Stimulated activated CD8-positive, alpha-beta memory T cell treated with anti-CD3 and anti-CD28 coated beads, Interleukin-7, amount 100 ng/mL, for 48 hours (primary cell): ENCODE results near the gene DENND6A.
"Not testable (repeated sequence)": the region's sequence is repeated elsewhere in the genome, so short reads cannot be mapped to it uniquely, and the experiment has no call there.

ENCODE experiments used
- DNase-seq, 2 donors: peaks; one replicate each; pipeline ENCODE4 v3.0.0-alpha.2; 2020; ENCODE audit warnings: low read depth in 1 of 2; ENCODE audit errors: extremely low read depth in 1 of 2

Gene DENND6A

DNA sequence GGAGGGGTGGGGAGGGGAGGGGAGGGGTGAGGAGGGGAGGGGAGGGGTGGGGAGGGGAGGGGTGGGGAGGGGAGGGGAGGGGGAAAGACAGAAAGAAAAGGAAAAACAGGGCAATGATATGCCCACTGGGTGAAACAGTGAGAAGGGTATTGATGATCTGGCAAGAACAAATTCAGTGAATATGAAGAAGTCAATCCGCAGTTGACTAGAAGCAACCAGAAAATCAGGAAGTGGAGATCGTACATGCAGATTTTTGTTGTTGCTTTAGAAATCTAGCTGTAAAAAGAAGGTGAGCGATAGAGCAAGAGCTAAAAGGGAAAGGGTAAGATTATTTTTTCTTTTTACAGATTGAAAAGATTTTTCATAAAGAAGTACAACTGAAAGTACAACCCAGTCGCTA is 48.1 kb downstream of the DENND6A start:
- DNase-seq: no peak

DNA sequence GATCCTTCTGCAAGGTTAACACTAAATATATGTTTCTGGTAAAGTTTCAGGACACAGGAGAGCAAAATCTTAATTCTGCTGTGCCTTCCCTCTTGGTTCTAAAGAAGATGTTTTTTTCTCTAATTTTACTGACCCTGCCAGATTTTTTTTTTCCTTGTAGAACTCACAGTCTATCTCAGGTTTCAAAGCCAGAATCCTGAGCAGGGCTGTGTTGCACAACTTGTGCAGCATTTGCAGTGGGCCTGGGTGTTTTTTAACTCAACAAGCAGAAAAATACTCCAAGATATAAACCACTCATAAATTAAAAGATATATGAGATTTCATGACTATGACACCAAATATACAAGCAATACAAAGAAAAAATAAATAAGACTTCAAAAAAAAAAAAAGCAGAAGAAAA is 55.5 kb downstream of the DENND6A start:
- DNase-seq: no peak

DNA sequence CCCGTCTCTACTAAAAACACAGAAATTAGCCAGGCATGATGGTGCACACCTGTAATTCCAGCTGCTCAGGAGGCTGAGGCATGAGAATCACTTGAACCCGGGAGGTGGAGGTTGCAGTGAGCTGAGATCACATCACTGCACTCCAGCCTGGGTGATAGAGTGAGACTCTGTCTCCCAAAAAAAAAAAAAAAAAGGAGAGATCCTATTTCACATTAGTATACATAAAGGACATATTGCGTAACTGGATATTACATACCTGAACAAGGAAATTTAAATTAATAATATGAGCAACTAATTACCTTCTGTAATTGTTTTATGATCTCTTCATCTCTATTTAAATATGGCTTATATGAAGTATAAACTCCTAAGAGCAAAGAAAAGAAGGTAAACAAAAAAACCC is 58.6 kb downstream of the DENND6A start:
- DNase-seq: not testable (repeated sequence)

DNA sequence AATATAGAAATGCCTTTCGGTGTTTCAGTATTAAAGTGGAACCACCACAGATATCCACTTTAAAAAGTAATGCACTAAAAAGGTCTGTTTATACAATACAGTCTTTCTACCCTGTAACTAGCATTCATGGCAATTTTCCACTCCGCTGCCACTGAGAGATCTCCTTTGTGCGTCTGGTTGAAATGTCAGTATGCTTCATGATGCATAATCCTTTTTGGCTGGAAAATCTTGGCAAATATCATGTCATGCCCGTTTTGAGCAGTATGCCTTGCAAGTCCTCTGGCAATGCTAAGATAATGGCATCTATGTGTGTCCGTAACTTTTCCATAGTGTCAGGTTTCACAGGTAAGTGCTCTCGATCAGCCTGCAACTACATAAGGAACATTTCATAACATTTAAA is 64.9 kb downstream of the DENND6A start:
- no peak for DNase-seq

DNA sequence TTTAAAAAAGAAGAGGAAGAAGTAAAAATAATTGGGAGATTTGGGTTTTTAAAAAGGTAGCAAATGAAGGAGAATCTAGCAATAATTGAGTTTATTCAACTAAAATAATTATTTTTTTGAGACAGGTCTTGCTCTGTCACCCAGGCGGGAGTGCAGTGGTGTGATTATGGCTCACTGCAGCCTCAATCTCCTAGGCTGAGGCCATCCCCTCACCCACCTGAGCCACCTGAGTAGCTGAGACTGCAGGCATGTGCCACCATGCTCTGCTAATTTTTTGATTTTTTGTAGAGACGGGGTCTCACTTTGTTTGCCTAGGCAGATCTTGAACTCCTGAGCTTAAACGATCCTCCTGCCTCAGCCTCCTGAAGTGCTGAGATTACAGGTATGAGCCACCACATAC is 68.1 kb downstream of the DENND6A start:
- no peak for DNase-seq

DNA sequence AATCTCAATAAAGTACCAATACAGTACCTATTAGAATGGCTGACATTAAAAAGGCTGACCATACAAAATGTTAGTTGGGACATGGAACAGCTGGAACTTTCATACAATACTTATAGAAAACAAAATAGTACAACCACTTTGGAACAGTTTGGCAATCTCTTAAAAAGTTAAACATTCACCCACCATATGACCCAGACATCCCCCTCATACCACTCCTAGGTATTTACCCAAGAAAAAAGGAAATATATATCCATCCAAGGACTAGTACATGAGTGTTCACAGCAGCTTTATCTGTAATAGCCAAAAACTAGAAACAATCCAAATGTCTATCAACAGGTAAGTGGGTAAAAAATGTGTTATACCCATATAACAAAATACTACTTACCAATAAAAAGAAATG is 70.5 kb downstream of the DENND6A start:
- DNase-seq: no peak

DNA sequence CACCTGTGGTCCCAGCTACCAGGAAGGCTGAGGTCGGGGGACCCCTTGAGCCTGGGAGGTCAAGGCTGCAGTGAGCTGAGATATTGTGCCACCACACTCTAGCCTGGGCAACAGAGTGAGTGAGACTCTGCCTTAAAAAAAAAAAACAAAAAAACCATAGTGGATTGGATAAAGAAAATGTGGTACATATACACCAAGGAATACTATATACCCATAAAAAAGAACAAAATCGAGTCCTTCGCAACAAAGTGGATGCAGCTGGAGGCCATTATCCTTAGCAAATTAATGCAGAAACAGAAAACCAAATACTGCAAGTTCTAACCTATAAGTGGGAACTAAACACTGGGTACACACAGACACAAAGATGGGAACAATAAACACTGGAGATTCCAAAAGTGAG is 75.1 kb downstream of the DENND6A start:
- DNase-seq: no peak

DNA sequence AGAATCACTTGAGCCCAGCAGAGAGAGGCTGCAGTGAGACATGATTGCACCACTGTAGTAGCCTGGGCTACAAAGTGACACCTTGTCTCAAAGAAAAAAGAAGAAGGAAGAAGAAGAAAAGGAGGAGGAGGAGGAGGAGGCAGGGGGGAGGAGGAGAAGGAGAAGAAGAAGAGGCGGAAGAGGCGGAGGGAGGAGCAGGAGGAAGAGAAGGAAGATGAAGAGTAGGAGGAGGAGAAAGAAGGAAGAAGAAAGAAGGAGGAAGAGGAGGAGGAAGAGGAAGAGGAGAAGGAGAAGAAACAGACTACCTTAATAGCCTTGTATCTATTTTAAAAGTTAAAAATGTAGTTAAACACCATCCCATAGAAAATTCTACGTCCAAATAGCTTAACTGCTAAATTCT is 76.6 kb downstream of the DENND6A start:
- no peak for DNase-seq

DNA sequence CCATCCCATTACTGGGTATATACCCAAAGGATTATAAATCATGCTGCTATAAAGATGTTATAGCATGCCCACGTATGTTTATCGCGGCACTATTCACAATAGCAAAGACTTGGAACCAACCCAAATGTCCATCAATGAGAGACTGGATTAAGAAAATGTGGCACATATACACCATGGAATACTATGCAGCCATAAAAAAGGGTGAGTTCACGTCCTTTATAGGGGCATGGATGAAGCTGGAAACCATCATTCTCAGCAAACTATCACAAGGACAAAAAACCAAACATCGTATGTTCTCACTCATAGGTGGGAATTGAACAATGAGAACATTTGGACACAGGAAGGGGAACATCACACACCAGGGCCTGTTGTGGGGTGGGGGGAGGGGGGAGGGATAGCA is 81.0 kb downstream of the DENND6A start:
- not testable (repeated sequence) for DNase-seq

DNA sequence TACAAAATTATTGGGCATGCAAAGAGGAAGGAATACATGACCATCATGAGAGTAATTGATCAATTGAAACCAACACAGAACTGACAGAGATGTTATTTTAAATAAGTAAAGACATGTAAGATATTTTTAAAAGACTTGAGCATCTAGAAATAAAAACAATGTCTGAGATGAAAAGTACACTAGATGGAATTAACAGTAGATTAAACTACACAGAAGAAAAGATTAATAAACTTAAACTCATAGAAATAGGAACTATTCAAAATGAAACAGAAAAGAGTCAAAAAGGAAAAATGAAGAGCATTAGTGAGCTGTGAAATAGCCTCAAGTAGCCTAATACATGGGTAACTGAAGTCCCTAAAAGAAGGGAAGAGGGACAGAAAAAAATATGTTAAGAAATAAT is 87.2 kb downstream of the DENND6A start:
- DNase-seq: no peak

DNA sequence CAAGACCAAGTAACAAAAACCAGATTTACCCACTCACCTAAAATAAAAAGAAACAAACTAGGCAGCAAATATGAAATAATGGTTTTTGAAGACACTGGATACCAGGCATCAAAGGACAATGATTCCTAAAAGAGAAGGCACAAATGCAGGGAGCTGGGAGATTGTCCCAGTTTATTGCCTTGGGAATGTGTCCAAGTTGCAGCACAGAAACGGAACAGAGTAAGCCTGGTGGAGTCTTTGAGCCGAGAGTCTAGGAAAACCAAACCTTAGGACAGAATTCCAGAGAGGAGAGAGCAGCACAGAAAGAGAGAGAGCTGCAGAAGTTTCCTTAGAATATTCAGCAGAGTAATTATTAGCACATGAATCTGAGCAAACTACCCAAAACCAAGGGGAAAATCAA is 87.9 kb downstream of the DENND6A start:
- DNase-seq: no peak

DNA sequence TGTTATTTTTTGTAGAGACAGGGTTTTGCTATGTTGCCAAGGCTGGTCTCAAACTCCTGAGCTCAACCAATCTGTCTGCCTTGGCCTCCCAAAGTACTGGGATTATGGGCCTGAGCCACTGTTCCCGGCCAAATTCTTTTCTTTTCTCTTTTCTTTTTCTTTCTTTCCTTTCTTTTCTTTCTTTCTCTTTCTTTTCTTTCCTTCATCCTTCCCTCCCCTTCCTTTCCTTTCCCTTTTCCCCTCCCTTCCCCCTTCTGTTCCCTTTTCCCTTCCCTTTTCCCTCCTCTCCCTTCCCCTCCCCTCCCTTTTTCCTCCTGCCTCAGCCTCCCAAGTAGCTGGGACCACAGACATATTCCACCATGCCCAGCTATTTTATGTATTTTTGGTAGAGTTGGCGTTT is 92.7 kb downstream of the DENND6A start:
- DNase-seq: no peak

DNA sequence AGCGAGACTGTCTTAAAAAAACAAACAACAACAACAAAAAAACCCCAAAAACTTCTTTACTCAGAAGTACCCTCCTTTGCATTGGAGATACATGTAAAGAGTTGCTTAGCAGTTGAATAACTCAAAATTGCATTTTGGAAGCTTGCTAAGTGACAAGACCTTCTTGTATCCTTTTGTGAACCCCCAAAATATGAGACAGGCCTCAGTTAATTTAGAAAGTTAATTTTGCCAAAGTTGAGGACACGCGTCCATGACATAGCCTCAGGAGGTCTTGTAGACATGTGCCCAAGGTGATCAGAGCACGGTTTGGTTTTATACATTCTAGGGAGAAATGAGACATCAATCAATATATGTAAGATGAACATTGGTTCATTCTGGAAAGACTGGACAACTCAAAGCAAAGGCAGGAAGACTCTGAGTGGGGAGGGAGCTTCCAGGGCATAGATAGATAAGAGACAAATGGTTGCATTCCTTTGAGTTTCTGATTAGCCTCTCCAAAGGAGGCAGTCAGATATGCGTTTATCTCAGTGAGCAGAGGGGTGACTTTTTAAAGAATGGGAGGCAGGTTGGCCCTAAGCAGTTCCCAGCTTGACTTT is 94.0 kb downstream of the DENND6A start:
- DNase-seq: no peak

DNA sequence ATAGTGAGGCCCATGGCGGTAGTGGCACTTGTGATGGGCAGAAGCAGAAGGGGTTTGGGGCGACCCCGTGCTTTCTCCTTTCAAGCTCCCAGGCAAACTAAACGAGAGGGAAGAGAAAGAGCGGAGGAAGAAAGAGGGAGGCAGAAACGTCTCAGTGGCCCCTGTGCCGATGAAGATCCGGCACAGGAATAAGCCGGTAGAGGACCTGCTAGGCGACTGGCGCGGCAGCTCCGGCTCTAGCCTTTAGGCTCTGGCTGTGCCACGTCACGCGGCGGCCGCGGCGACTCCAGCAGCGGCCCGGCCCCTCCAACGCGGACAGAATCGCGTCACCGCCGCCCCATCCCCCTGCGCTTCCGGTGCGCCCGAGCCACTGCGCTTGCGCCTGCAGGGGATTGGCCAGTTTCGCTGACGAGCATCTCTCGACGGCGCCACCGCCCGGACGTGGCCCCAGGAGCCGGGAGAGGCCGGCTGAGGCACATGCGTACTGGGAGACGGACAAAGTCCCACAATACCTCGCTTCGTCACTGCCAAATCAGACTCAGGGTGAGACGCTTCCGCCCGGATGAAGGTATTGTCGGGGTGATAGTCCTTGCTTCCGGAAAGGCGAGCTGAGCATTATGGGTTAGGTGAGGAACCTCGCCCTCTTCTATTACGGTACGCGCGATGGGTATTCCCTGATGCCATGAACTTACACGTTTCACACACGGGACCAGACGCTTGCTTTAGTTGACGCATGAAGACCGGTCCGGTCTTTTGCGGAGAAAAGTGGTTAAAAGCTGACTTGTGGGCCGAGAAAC is 95.6 kb downstream of the DENND6A start, which contains the start of gene ARF4:
Gene ARF4, minus strand, starts transcription at position 218 of the 797 bp plus-strand sequence. Its CDS starts 204 bp downstream, at position 14.
- DNase-seq: peak; percentile 99 to 100

DNA sequence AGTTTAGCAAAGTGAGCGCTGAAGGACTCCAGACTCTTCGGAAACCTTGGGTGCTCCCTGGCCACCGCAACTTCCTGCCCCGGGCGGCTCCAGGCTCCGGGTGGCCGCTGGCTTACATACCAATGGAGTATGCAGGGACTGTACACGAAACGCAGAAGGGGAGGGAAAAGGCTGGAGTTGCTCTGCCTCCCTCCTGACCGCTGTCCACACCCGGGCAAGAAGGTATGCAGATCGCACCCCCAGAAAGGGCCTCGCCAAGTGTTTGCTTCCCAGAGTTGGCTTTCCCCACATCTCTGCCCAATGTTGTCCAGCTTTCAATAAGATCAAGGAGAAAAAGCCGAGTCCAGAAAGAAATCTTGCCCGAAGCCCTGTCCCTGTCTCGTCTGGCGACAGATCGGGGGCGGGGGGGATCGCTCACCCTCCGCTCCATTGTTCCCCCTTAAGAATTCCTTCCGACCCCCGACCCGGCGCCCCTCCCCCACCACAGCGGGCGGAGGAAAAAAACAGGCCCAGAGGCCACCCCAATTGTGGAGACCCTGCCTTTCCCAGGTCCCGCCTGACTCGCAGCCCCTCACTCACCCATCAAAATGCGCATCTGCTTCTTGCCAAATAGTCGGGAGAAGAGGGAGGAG is 96.3 kb downstream of the DENND6A start:
- DNase-seq: peak; percentile 21 to 41

DNA sequence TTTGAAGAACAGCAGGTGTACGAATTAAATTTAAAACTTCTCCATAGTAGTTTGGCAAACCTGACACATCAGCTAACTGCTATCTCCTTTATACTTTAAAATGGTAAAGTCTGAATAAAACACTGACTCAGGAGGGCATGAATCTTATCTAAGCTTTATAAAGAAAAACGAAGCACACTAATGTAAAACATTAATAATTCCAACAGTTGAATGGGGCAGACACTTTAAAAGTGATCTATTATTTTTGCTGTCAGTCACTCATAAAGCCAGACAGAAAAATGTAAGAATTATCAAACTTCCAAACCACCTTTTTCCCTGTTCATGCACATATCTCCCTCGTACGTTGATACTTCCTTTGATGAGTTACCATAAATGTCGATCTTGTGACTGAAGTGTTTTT is 98.3 kb downstream of the DENND6A start:
- DNase-seq: no peak

DNA sequence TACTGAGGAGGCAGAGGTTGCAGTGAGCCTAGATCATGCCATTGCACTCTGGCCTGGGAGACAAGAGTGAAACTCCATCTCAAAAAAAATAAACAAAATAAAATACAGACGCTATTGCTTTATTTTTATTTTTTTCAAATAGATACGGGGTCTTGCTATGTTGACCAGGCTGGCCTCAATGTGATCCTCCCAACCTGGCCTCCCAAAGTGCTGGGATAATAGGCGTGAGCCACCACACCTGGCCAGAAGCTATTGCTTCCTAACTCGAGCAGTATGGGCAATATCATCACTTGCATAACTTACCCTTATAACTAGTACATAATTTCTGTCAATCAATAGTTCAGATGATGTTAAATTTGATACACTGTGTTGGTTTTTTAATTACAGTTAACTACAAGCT is 98.7 kb downstream of the DENND6A start:
- DNase-seq: no peak

DNA sequence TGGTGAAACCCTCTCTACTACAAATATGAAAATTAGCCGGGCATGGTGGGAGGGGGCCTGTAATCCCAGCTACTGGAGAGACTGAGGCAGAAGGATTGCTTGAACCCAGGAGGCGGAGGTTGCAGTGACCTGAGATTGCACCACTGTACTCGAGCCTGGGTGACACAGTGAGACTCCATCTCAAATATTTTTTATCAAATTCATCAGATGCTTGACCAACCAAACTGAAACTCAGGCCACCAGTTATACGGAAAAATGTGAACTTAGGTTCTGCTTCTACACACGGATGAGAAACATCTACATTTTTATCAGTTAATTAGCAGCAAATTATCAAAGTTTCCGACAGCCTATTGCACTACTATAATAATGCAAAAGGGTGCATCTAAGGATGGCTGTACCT is 100.6 kb downstream of the DENND6A start:
- no peak for DNase-seq

DNA sequence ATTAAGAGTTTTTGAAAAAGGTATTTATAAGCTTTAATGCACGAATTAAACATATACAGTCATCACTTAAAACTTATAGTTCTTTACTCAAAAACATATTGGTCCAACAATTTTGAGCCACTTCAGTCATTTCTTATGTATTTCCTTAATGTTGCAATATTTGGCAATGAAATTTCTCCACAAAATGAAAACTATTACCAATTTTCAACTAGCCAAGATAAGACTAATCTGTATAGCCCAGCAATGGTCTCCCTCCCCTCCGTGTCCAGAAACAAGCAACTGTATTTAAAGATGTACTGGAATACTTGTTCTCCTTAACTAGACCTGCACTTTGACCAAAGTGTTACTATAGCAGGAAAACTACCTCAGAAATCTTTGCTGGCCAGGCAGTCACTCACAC is 105.0 kb downstream of the DENND6A start:
- no peak for DNase-seq

DNA sequence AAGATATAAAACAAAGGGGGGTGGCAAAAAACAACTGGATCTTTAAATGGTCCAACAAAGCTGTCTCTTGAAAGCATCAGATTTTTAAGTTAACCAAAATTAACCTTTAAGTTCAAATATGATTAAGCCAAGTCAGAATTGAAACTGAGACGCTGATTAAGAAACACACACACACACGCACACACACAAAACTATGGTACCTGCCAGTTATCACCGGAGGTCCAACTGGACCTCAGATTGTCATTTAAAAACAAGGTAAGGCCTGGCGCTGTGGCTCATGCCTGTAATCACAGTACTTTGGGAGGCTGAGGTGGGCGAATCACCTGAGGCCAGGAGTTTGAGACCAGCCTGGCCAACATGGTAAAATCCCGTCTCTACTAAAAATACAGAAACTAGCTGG is 106.1 kb downstream of the DENND6A start:
- no peak for DNase-seq

DNA sequence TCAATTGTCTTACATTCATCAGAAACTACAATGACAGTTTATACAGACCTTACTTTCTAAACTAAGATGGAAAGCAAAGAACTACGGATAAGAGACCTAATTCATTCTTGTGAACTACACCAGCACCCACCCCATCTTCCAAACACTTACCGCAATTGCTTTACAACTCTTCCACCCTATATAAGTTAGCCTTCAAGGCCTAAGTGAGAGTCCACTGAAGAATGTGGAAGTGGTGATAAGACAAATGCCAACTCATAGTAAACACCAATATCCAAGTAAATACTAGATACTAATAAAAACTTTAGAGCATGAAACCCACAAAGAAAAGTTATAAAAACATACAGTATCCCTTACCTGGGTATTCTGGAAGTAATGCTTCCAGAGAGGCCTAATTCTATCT is 109.3 kb downstream of the DENND6A start:
- DNase-seq: no peak

DNA sequence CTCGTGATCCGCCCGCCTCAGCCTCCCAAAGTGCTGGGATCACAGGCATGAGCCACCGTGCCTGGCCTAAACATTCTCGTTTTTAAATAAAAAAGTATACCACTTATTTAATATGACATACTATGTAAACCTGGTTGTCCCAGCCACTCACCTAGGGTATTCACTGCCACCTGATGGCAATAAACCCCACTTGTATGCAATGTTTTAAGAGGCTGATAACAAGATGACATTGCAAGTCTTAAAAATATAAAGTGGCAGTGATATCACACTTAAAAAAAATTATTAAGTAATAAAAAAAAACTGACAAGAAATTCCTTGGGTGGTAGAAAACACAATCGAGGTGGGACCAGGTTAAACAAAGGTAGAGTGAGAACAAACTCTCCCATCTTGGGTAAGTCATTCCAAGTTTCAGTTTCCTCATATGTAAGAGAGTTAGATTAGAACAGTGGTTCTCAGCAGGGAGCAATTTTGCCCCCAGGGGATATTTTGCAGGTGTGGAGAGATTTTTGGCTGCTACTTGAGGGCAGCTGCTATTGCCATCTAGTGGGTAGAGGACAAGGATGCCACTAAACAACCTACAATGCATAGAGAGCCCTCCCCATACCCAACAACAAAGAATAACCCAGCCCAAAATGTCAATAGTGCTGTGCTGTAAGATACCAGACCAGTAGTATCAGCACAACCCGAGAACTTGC is 110.3 kb downstream of the DENND6A start:
- DNase-seq: no peak
